PC-3 (cell line): ENCODE measurements around the gene SPCS3. TPM values are rescaled to one million over a fixed set of nuclear protein-coding genes. Genes with fewer than 3 reads are reported as not detected.
"Not testable (repeated sequence)": the region's sequence is repeated elsewhere in the genome, so short reads cannot be mapped to it uniquely, and the experiment has no call there.

Source experiments
- ATAC-seq: fragments of 200-7000 bp; cut with Tn5 transposase; 2 replicates; pipeline ENCODE4 v1.9.1; 2020; ENCODE audit warnings: mild to moderate bottlenecking, moderate library complexity
- BruUV-seq: library from RNA; stranded (reverse); fragments of 400-500 nt; replicated peaks from 2 replicates; lab custom pipeline; 2021; lab: Mats Ljungman, UMichigan
- CTCF ChIA-PET: fragments of 300-600 bp; sonication (Branson Sonifier 250); formaldehyde crosslinking; loops from one replicate; lab custom pipeline; 2022; ENCODE audit warnings: antibody characterized with exemption; lab: Charles Lee
- POLR2A ChIA-PET: fragments of 300-600 bp; sonication (Branson Sonifier 250); formaldehyde crosslinking; loops from one replicate; lab custom pipeline; 2022; ENCODE audit warnings: antibody characterized with exemption; ENCODE audit not compliant: unreplicated experiment; lab: Charles Lee
- DNase-seq: peaks from one replicate; pipeline ENCODE4 v3.0.0-alpha.2; 2015
- H2AFZ ChIP-seq: fragments of 300-600 bp; sonication (generic); 2 replicates; pipeline ENCODE4 v1.6.0; 2016; ENCODE audit warnings: antibody characterized with exemption, low read length
- H3F3A ChIP-seq: fragments of 300-600 bp; sonication (generic); one replicate; pipeline ENCODE4 v1.6.0; 2017; ENCODE audit warnings: antibody characterized with exemption, low read length, control low read depth, mild to moderate bottlenecking; ENCODE audit not compliant: unreplicated experiment
- H3K27ac ChIP-seq: fragments of 300-600 bp; sonication (generic); 2 replicates; pipeline ENCODE4 v1.5.1; 2016; ENCODE audit warnings: mild to moderate bottlenecking, low read length
- H3K27me3 ChIP-seq: fragments of 300-600 bp; sonication (generic); 2 replicates; pipeline ENCODE4 v1.6.1; 2016; ENCODE audit warnings: low read length, mixed read lengths
- H3K36me3 ChIP-seq: fragments of 300-600 bp; sonication (generic); 2 replicates; pipeline ENCODE4 v1.6.1; 2016; ENCODE audit warnings: low read depth, mixed run types, low read length, mixed read lengths
- H3K4me1 ChIP-seq: fragments of 300-600 bp; sonication (generic); 2 replicates; pipeline ENCODE4 v1.5.1; 2016; ENCODE audit warnings: low read length; ENCODE audit not compliant: insufficient read depth
- H3K4me2 ChIP-seq: fragments of 300-600 bp; sonication (generic); 2 replicates; pipeline ENCODE4 v1.6.0; 2016; ENCODE audit warnings: low read length
- H3K4me3 ChIP-seq: fragments of 300-600 bp; sonication (generic); 2 replicates; pipeline ENCODE4 v1.5.1; 2016; ENCODE audit warnings: mild to moderate bottlenecking, low read length, mixed read lengths
- H3K79me2 ChIP-seq: fragments of 300-600 bp; sonication (generic); 2 replicates; pipeline ENCODE4 v1.6.1; 2017; ENCODE audit warnings: low read length, mixed read lengths
- H3K9ac ChIP-seq: fragments of 300-600 bp; sonication (generic); 2 replicates; pipeline ENCODE4 v1.6.0; 2016; ENCODE audit warnings: mild to moderate bottlenecking, low read length
- H3K9me2 ChIP-seq: fragments of 300-600 bp; sonication (generic); replicated peaks from 2 replicates; pipeline ENCODE4 v1.6.1; 2016; ENCODE audit warnings: mixed run types, low read length, mixed read lengths
- H3K9me3 ChIP-seq: fragments of 300-600 bp; sonication (generic); 2 replicates; pipeline ENCODE4 v1.6.1; 2016; ENCODE audit warnings: low read length, mixed read lengths
- H4K20me1 ChIP-seq: fragments of 300-600 bp; sonication (generic); 2 replicates; pipeline ENCODE4 v1.6.1; 2016; ENCODE audit warnings: low read length, mixed read lengths
- EZH2 ChIP-seq: fragments of 300-600 bp; sonication (generic); IDR thresholded peaks from one replicate; pipeline ENCODE4 v1.6.1; 2017; ENCODE audit warnings: antibody characterized with exemption, mild to moderate bottlenecking, low read length; ENCODE audit not compliant: unreplicated experiment
- EZH2phosphoT487 ChIP-seq: fragments of 300-600 bp; sonication (generic); IDR thresholded peaks from 2 replicates; pipeline ENCODE4 v1.6.1; 2018; ENCODE audit warnings: mild to moderate bottlenecking, antibody characterized with exemption, low read length, borderline replicate concordance
- intact Hi-C: fragments of 100-400 bp; cut with micrococcal nuclease; formaldehyde crosslinking; loops from 2 replicates; pipeline ENCODE4 v1.9.0; 2023
- total RNA-seq: library from RNA; depleted of rRNA; stranded (reverse); fragments of >200 nt; gene quantifications from 2 replicates; pipeline ENCODE4 v1.2.3, GENCODE V29; 2014
- TF ChIP-seq, protein P1 (sequence below): fragments of 300-600 bp; sonication (generic); conservative IDR thresholded peaks from 2 replicates; pipeline ENCODE4 v1.5.1; 2017; ENCODE audit warnings: antibody characterized with exemption, low read depth, mild to moderate bottlenecking, low read length

The SPCS3 gene
- total RNA-seq, 1 experiment from 2014 or later, result 56.1 TPM

DNA sequence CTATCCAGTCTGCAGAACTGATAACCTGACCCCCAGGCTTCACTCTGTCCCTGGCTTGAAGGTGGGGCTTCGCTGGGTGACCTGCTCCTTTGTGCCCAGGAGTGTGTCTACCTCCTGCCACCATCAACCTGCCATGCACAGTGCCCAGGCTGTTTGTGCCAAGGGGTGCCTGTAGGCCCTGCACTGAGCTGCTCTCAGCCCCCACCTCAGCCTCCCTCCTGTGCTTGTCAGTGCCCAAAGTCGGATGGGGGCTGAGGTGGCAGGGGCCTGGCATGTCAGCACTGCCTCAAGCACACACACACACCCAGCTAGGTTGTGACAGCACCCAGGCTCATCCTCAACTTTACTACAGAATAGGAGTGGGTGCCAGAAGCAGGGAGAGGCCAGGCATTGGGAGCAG lies 23.5 kb downstream of the SPCS3 start:
- Histone ChIP-seq H3K9ac (no peak overlapping the region), H3K36me3 (no peaks in the 10 kb centered on the region), H3K27me3 (no peaks in the 10 kb centered on the region), H4K20me1 (no peaks in the 10 kb centered on the region), H3K79me2 (no peaks in the 10 kb centered on the region), H3K9me3 (no peaks in the 10 kb centered on the region), H2AFZ (no peak overlapping the region), H3K4me2 (no peak overlapping the region), H3F3A (no peaks in the 10 kb centered on the region), H3K4me1 (peaks cover 6% of the 10 kb centered on the region; the same call in 1 of the 2 replicates), H3K4me3 (no peak overlapping the region), H3K27ac (no peak overlapping the region), H3K9me2 (no peaks in the 10 kb centered on the region)
- POLR2A ChIA-PET, result no interaction called here
- TF ChIP-seq EZH2phosphoT487, result no peak
- TF ChIP-seq, protein P1, sequence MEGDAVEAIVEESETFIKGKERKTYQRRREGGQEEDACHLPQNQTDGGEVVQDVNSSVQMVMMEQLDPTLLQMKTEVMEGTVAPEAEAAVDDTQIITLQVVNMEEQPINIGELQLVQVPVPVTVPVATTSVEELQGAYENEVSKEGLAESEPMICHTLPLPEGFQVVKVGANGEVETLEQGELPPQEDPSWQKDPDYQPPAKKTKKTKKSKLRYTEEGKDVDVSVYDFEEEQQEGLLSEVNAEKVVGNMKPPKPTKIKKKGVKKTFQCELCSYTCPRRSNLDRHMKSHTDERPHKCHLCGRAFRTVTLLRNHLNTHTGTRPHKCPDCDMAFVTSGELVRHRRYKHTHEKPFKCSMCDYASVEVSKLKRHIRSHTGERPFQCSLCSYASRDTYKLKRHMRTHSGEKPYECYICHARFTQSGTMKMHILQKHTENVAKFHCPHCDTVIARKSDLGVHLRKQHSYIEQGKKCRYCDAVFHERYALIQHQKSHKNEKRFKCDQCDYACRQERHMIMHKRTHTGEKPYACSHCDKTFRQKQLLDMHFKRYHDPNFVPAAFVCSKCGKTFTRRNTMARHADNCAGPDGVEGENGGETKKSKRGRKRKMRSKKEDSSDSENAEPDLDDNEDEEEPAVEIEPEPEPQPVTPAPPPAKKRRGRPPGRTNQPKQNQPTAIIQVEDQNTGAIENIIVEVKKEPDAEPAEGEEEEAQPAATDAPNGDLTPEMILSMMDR, result no peak
- TF ChIP-seq EZH2, result no peak
- no TSS peak for BruUV-seq
- ATAC-seq (no peak), DNase-seq (no peak)
- CTCF ChIA-PET, result no interaction called here
- intact Hi-C loops, result loop anchor here (5.0 kb wide), 2 partner anchors 71 to 396 kb away; no protein-coding TSS in a partner anchor

DNA sequence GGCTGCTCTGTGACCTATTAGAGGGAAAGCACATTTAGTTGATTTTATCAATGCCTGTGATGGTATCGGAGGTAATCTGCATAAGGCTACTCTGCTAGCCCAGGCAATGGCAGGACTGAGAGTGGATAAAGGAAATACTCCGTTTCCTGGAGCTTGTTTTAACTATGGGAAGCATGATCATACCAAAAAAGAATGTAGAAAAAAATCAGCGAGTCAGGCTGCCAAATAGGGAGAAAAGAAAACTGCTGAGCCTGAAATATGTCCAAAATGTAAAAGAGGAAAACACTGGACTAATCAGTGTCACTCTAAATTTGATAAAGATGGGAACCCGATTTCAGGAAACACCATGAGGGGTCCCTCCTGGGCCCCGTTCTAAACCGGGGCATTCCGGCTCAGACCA lies 25.6 kb downstream of the SPCS3 start:
- CTCF ChIA-PET, BruUV-seq, intact Hi-C loops, POLR2A ChIA-PET, H3K4me2 ChIP-seq, H3K9me2 ChIP-seq, H3K4me3 ChIP-seq, H3K27ac ChIP-seq, H3F3A ChIP-seq, ATAC-seq, H3K27me3 ChIP-seq, H3K36me3 ChIP-seq, H2AFZ ChIP-seq, H3K9ac ChIP-seq, H4K20me1 ChIP-seq, DNase-seq, H3K9me3 ChIP-seq, H3K79me2 ChIP-seq, H3K4me1 ChIP-seq: not testable (repeated sequence)

DNA sequence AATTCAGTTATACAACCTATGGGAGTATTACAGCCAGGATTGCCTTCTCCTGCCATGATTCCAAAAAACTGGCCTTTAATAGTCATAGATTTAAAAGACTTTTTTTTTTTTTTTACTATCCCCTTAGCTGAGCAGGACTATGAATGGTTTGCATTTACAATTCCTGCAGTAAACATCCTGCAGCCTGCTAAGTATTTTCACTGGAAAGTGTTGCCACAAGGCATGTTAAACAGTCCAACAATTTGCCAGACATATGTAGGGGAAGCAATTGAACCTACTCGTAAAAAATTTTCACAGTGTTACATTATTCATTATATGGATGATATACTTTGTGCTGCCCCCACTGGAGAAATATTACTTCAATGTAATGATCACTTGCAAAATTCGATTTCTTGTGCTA lies 27.1 kb downstream of the SPCS3 start:
- H3F3A ChIP-seq, H4K20me1 ChIP-seq, H3K4me2 ChIP-seq, POLR2A ChIA-PET, H2AFZ ChIP-seq, BruUV-seq, H3K4me1 ChIP-seq, CTCF ChIA-PET, H3K36me3 ChIP-seq, H3K27me3 ChIP-seq, H3K27ac ChIP-seq, H3K9me2 ChIP-seq, H3K79me2 ChIP-seq, H3K9me3 ChIP-seq, DNase-seq, H3K9ac ChIP-seq, ATAC-seq, intact Hi-C loops, H3K4me3 ChIP-seq: not testable (repeated sequence)

DNA sequence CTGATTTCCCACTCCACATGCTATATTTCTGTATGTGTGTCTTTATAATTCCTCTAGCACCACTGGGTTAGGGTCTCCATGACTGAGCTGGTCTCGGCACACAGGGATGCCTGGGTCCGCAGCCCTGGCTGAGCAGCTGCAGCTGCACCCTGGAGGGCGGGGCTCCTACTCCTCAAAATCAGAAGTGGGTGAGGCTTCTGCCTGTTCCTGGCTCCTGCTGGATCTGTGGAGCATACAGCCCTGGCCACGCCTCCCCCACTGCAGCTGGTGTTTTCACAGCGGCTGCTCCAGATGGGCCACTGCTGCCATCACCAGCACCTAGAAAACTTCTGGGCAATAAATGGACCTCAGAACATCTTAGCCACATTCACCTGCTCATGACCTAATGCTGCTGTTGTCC lies 30.9 kb downstream of the SPCS3 start:
- Histone ChIP-seq H3K9me2 (no peaks in the 10 kb centered on the region), H3K4me1 (no peaks in the 10 kb centered on the region), H3K79me2 (no peaks in the 10 kb centered on the region), H3K36me3 (no peaks in the 10 kb centered on the region; the same call in 1 of the 2 replicates), H3K27ac (no peak overlapping the region), H3K4me3 (no peak overlapping the region), H3F3A (no peaks in the 10 kb centered on the region), H3K9ac (no peak overlapping the region), H3K4me2 (no peak overlapping the region), H2AFZ (no peak overlapping the region), H3K27me3 (no peaks in the 10 kb centered on the region), H3K9me3 (0 out of 2 replicates have a peak, but pooled peaks cover 17% of the 10 kb centered on the region), H4K20me1 (no peaks in the 10 kb centered on the region)
- no TSS peak for BruUV-seq
- TF ChIP-seq, protein P1, result no peak
- no peak for TF ChIP-seq EZH2
- TF ChIP-seq EZH2phosphoT487, result no peak
- ATAC-seq (no peak), DNase-seq (no peak)
- POLR2A ChIA-PET, result no interaction called here
- CTCF ChIA-PET, result no interaction called here
- intact Hi-C loops, result no loop called here
